MM.1S (cell line): ENCODE results near the gene MYL4.

Experiments
- CTCF ChIP-seq: fragments of 300-600 bp; sonication (generic); IDR thresholded peaks from 2 replicates; pipeline ENCODE4 v1.5.1; 2016; ENCODE audit warnings: antibody characterized with exemption, low read length, mixed read lengths
- EZH2 ChIP-seq: fragments of 300-600 bp; sonication (generic); optimal IDR thresholded peaks from 2 replicates; pipeline ENCODE3; 2017; ENCODE audit warnings: low read depth, mild to moderate bottlenecking, antibody characterized with exemption, low read length, mixed read lengths
- EZH2phosphoT487 ChIP-seq: fragments of 300-600 bp; sonication (generic); IDR thresholded peaks from 2 replicates; pipeline ENCODE4 v1.6.1; 2018; ENCODE audit warnings: antibody characterized with exemption, low read length

GRCh38 chr17:47197821-47198220 is 11.3 kb upstream of the MYL4 start:
- no peak for TF ChIP-seq CTCF
- no peak for TF ChIP-seq EZH2
- no peak for TF ChIP-seq EZH2phosphoT487
